Stimulated activated CD8-positive, alpha-beta memory T cell treated with anti-CD3 and anti-CD28 coated beads, Interleukin-12 subunit alpha, Interleukin-12 subunit beta, amount 100 ng/mL, for 1 hour (primary cell): Measurements from ENCODE around the gene LCNL1.

ENCODE experiments used
- DNase-seq: peaks from one replicate; pipeline ENCODE4 v3.0.0-alpha.2; 2020; ENCODE audit warnings: low read depth

The LCNL1 gene

GRCh38 chr9:136947028-136947891, 35.5 kb upstream of the LCNL1 start:
- no peak for DNase-seq

DNA sequence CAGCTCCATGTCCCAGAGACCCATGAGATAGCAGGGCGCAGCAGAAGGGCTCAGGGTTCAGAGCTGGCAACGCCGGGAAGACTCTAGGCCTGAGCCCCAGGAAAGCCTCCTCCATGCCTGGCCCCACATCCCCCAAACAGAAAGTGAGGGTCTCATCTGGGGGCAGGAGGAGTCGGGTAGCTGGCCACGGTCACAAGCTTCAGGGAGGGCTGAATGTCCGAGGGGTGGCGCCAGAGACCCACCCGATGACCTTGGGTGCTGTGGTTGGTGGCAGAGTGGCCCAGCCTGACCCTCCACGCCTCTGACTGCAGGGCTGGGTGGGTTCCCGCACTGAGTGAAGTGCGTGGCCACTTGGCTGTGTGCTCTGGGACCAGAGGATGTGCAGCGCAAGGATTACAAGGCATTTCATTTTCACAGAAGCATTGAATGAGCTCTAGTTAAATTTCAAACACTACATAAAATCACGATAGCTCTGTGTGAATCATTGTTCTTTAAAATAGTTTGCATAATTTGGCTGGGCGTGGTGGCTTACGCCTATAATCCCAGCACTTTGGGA, 34.8 kb upstream of the LCNL1 start:
- DNase-seq = no peak

- DNase-seq = no peak
Measured at GRCh38 chr9:136949239-136949816, 33.5 kb upstream of the LCNL1 start.

DNA sequence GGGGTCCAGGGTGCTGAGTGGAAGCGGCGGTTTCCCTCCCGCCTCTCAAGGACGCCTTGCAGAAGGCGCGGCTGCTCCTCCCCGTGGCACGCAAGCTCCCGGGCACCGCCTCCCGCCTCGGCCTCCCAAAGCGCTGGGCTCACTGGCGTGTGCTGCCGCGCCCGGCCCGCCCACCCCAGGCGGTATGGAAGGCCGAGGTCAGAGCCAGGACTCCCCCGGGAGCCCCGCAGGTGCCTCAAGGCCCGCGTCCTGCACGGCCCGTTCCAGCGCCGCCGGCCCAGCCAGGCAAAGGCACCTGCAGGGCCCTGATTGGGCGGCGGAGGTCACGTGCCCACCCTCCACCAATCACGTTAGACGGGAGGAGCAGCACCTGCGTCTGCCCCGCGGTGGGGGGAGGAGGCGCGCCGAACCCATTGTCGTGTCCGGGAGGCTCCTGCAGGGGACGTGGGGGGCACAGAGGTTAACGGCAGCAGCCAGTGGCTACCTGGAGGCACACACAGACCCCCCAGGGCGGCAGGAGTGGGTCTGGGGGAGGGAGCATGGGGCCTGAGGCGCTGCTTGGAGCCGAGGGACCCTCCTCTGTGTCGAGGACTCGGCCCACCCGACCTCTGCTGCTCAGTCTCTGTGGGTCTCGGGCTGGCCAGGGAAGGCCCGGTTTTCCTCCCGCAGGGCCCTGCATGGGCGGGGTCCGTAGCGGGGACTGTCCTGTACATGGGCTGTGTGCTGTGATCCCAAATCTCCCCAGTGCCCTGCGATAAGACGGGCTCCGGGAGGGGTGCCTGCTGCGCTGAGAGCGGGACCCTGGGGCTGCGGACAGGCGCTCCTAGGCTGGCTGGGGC, 32.8 kb upstream of the LCNL1 start:
- peak; percentile 95 for DNase-seq

- DNase-seq = no peak
Measured at GRCh38 chr9:136950656-136951276, 32.0 kb upstream of the LCNL1 start.

DNA sequence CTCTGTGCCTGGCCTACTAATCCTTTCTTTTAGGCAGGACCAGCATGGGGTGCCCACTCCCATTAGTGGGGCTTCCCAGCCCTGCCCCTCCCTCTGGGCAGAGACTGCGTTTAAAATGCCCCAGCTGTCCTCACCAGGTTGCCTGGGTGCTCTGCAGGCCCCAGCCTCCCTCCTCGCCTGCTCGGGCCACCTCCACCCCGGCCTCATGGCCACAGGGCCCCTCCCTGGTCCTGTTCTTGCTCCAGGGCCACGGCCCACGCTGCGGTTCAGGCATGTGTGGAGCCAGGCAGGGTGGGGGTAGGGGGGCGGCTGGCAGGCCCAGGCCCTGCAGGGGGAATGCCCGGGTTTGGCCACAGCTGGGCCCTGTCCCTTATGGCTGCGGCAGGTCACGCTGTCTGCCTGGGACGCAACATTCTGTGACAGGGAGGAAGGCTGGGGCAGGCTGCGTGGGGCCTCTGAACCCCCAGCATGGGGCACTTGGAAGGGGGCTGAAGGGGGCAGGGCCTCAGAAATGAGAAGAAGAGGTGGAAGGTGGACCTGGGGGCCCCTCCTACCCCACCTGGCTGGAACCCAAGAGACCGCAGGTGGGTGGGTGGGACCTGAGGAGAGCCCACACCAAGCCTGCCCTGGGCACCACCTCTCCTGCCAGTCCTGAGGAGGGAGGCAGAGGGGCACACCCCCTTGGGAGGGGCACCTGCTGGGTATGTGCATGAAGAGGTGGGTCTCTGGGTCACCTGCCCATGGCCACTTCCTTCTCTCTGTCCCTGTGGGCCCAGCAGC, 31.1 kb upstream of the LCNL1 start, which contains the start of gene LCN12:
LCN12 (plus strand) TSS at position 733 of the 780 bp plus-strand sequence. CDS start 55 bp downstream, outside the sequence.
- no peak for DNase-seq

DNA sequence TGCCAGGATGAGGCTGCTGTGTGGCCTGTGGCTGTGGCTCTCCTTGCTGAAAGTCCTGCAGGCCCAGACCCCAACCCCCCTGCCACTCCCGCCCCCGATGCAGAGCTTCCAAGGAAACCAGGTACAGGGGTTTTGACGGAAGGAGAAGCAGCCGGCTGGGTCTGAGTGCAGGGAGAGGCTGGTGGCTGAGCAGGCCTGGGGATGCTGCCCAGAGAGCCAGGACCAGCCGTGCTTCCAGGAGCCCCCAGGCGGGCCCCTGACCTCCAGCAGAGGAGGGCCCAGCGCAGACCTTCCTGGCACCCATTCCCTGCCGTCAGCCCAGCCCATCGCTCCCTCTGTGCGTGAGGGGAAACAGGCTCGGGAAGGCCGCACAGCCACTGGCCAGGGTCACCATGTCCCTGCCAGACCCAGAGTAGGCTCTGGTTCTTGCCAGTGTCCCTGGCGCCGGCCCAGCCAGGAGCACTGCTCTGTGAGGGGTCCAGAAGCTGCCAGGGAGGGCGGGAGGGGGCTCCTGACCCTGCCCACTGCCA, 30.4 kb upstream of the LCNL1 start:
- DNase-seq = no peak

DNA sequence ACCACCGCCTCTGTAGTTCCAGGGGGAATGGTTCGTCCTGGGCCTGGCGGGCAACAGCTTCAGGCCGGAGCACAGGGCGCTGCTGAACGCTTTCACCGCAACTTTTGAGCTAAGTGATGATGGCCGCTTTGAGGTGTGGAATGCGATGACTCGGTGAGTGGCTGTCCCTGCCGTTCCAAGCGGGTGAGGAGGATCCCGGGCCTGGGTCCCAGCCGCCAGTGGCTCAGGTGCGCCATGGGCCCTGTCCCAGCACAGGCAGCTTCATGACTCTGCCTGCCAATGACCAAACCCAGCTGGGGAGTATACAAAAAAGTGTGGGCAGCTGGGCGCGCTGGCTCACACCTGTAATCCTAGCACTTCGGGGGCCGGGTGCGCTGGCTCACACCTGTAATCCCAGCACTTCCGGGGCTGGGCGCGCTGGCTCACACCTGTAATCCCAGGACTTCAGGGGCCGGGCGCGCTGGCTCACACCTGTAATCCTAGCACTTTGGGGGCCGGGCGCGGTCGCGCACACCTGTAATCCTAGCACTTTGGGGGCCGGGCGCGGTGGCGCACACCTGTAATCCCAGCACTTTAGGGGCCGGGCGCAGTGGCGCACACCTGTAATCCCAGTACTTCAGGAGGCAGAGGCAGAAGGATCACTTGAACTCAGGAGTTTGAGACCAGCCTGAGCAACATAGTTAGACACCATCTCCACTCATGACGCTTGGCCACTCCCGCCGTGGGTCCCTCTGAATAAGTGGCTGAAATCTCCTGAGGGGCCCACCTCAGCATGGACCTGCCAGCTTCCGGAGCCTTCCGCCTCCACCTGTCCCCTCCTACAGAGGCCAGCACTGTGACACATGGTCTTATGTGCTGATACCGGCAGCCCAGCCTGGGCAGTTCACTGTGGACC, 29.7 kb upstream of the LCNL1 start:
- no peak for DNase-seq

DNA sequence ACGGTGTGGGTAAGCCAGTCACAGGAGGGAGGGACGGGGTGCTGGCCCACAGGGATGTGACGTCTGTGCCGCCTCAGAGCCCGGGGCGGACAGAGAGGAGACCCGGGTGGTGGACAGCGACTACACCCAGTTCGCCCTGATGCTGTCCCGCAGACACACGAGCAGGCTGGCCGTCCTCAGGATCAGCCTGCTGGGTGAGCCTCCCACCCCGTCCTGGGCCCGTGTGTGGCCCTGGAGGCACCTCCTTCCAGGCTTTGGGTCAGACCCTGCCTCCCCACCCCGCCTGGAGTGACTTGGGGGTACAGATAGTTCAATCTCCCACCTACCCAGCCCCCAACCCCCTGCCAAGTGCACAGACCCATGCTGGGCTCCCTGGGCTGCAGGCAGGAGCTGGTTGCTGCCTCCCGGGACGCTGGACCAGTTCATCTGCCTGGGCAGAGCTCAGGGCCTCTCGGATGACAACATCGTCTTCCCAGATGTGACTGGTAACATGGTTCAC, 29.0 kb upstream of the LCNL1 start:
- no peak for DNase-seq

GRCh38 chr9:136954270-136955083, 28.3 kb upstream of the LCNL1 start:
- no peak for DNase-seq

GRCh38 chr9:136955202-136955942, 27.4 kb upstream of the LCNL1 start:
- no peak for DNase-seq

DNA sequence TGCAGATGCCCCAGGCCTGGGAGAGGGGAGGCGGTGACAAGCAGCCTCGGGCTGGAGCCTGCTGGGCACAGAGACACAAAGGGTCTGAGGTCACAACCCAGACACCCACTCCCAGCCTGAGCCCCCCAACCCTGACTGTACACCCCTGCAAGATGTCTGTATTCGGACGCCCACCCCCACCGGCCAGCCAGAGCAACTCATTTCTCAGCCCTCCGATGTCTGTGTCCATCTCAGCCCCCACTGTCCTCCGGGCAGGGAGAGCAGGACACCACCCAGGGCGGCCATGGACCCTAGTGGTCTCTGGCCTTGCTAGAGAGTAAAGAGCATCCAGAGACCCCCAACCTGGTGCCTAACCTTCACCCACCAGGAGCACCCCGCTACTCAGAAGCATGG, 26.9 kb upstream of the LCNL1 start:
- DNase-seq = no peak

- DNase-seq = no peak
Measured at GRCh38 chr9:136956604-136957003, 26.2 kb upstream of the LCNL1 start.

DNA sequence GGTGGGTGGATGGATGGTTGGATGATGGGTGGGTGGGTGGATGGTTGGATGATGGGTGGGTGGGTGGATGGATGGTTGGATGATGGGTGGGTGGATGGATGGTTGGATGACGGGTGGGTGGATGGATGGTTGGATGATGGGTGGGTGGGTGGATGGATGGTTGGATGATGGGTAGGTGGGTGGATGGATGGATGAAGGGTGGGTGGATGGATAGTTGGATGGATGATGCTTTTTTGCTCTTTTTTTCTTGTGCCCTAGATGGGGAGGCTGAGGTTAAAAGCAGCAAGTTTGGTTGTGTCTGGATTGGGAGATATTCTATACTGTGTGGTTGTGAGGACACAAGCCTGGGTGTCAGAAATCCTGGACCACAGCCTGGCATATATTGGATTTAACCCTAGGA, 25.3 kb upstream of the LCNL1 start:
- DNase-seq = no peak

- no peak for DNase-seq
Measured at GRCh38 chr9:136957901-136958300, 24.9 kb upstream of the LCNL1 start.

DNA sequence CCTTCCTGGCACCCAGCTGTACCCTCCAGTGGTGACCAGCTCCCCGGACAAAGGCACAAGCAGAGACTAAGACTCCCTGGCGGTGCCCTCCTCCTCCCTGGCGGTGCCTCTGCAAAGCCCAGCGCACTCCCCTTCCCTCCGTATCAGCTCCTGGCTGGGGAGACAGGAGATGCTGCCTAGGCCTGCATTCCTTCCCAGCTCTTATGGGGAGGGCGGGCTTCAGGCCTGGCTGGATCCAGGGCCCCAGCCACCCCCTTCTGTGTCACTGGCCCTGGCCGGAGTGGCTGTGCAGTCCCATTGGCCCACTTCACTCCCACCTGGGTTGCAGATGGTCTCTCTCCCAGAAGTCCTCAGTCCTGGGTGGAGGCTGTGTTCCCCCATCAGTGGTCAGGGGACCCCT, 24.3 kb upstream of the LCNL1 start:
- no peak for DNase-seq

DNA sequence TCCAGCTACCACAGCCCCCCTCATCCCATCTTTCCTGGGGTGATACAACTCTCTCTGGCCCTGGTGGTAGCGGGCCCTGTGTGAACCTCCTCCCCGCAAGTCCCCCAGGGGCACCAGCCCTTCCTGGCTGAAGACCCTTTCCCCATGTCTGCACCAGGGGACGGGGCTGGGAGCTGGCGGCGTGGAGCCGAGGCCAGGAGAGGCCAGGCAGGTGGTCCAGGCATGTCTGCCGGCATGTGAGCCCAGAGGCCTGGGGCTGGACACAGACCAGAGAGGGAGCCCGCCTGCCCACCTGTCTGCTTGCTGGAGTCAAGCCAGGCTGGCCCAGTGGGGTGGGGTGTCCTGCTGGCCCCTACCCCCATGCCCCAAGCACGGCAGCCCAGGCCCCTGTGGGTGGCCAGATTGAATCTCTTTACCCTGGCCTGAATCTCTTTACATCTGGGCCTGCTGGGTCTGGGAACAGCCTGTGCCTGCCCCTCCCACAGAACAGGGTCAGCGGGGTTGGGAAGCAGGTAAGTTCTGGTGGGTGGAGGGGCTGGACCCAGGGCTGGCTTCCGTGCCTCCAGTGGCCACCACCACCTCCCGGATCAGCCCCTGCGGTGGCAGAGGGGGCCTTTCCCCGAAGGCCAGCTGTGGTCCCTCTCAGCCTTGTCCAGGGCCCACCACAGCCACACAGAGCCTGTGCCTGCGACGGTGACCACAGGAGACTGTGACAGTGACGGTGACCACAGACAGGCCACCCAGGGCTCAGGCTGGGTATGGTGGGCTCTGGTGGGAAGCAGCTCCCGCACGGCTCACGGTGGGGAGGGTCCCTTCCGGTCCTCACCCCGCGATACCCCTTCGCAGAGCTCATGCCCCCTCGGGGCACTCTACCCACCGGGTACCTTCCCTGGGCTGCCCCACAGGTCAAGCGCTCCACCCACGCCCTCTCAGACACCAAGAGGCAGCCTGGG, 23.6 kb upstream of the LCNL1 start:
- DNase-seq = no peak
